DMS53 (cell line): ENCODE results near the gene DCAF8L1.
"Not testable (repeated sequence)": the region's sequence is repeated elsewhere in the genome, so short reads cannot be mapped to it uniquely, and the experiment has no call there.

Source experiments
- DNase-seq: peaks from one replicate; lab custom pipeline; 2025; lab: John Stamatoyannopoulos, UW

Gene DCAF8L1

GRCh38 chrX:27981349-27981748 lies at the start of gene DCAF8L1:
DCAF8L1 (minus strand) TSS chrX:27981449; CDS start chrX:27981334, 115 bp downstream.
- DNase-seq, result no peak

DNA sequence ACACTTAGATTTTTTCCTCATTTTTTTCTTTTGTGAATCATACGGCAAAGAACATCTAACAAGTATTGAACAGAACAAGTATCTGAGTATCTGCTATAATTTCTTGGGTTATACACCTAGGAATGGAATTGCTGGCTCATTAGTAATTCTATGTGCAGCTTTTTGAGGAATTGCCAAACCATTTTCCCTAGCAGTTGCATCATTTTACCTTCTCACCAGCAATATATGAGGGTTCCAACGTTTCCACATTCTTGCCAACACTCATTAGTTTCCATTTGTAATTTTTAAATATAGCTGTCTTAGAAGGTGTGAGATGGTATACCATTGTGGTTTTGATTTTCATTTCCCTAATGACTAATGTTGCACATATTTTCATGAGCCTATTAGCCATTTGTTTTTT lies 41.1 kb upstream of the DCAF8L1 start:
- no peak for DNase-seq

GRCh38 chrX:28016823-28017222 lies 35.6 kb upstream of the DCAF8L1 start:
- DNase-seq, result no peak

DNA sequence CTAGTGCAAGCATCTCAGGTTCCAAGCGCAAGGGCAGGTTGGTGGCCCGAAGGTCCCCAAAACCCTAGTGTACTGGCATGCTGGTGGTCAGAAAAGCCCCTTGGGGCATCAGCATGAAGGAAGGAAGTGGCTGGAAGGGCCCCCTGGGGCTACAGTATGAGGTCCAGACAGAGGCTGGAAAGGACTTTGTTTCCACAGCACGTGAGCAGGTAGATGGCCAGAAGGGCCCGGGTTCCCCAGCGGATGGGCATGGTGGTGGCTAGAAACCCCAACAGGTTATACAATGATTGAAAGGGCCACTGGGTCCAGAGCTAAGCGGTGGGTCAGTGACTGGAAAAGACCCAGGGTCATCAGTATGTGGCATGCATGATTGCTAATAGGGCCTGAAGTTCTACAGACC lies 34.7 kb upstream of the DCAF8L1 start:
- DNase-seq, result no peak

DNA sequence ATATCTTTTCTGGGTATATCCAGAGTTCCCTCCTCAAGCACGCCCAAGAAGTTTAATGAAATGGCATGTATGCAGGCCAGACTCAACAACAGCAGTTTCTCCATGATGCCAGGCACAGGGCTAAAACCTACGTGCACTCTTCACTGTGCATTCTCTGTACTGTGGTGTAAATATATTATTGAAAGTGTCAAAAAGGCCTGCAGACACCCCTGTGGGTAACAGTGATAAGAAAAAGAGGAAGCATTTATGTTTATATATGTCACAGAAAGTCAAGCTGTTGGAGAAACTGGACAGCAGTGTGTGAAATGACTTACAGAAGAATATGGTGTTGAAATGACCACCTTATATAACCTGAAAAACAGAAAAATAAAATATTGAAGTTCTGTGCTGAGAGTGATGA lies 29.6 kb upstream of the DCAF8L1 start:
- no peak for DNase-seq

DNA sequence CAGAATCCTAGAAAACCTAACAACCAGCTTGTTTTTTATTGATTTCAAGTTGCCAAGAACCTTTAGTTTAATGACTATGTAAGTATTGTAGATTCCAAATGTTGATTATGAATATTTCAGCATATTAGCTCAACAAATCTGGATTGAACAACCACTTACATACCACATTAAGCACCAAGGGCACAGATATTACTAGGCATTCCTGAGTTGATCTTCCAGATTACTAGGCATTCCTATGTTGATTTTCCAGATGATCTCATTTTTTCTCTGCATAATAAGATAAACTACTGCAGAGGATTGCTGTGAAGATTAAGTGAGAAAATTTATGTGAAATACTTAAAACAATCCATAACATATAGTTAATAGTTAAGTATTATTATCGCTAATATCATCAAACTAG lies 17.4 kb upstream of the DCAF8L1 start:
- no peak for DNase-seq

DNA sequence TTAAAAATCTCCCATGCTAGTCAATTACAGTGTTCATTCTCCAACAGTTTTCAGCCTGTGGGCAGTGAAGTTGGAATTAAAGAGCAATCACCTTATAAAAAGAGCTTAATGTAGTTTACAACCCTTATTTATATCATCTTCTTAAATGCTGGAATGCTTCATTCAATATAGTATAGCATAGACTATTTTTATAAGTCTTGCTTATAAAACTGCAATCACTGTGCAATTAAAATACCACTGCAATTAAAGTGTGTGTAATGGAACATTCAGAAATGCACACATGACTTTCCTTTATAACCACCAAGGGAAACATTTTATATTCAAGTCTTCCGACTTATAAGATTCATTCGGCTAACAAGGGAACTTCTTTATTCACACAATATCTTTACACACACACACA lies 16.4 kb upstream of the DCAF8L1 start:
- DNase-seq, result no peak

GRCh38 chrX:27996132-27996531 lies 14.9 kb upstream of the DCAF8L1 start:
- no peak for DNase-seq

- DNase-seq, result no peak
Measured at GRCh38 chrX:27995611-27996010, 14.4 kb upstream of the DCAF8L1 start.

GRCh38 chrX:27987862-27988646 lies 6.8 kb upstream of the DCAF8L1 start:
- DNase-seq, result peak; percentile 73

GRCh38 chrX:27976934-27977333 lies 4.3 kb downstream of the DCAF8L1 start:
- not testable (repeated sequence) for DNase-seq

GRCh38 chrX:27976284-27976683 lies 5.0 kb downstream of the DCAF8L1 start:
- DNase-seq, result no peak

GRCh38 chrX:27968878-27969277 lies 12.4 kb downstream of the DCAF8L1 start:
- no peak for DNase-seq

GRCh38 chrX:27968352-27968751 lies 12.9 kb downstream of the DCAF8L1 start:
- DNase-seq, result no peak

GRCh38 chrX:27966955-27967354 lies 14.3 kb downstream of the DCAF8L1 start:
- DNase-seq, result peak; percentile 48

GRCh38 chrX:27966492-27966891 lies 14.8 kb downstream of the DCAF8L1 start:
- DNase-seq, result peak; percentile 25

DNA sequence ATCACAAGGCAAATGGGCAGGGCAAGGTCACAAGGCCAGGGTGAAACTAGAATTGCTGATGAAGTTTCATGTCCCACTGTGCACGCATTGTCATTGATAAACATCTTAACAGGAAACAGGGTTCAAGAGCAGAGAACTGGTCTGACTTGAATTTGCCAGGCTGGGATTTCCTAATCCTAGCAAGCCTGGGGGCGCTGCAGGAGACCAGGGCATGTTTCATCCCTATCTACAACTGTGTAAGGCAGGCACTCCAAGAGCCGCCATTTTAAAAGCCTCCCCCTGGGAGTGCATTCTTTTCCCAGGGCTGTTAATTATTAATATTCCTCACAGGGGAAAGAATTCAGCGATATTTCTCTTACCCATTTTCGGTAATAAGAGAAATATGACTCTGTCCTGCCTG lies 15.9 kb downstream of the DCAF8L1 start:
- peak; percentile 26 for DNase-seq

DNA sequence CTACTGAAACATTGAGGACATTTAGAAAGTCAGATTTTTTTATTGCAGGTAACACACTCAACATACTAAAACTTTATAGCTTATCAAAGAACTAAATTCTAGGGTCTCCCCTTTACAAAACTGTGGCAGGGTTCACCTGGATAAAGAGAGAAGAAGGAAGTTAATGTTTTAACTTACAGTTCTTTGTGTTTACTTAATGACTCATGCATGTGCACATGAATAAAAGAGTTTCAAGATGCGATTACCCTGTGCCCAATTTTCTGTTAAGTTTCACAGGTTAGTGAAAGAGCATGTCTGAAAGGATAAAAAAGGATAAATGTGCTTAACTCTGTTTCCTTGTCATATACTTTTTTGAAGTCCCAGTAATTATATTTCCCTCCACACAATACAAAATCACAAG lies 16.8 kb downstream of the DCAF8L1 start:
- DNase-seq, result peak; percentile 69

GRCh38 chrX:27960410-27960809 lies 20.8 kb downstream of the DCAF8L1 start:
- DNase-seq, result peak; percentile 20

- no peak for DNase-seq
Measured at GRCh38 chrX:27953171-27953570, 28.1 kb downstream of the DCAF8L1 start.

- no peak for DNase-seq
Measured at GRCh38 chrX:27933361-27933760, 47.9 kb downstream of the DCAF8L1 start.
